K562 (cell line): ENCODE data around the gene SRPK2.

Experiments
- CEBPB ChIP-seq: fragments of 450-650 bp; IDR thresholded peaks from 2 replicates; pipeline ENCODE4 v1.6.1; 2016; ENCODE audit warnings: missing genetic modification characterization, missing compliant biosample characterization
- CREB1 ChIP-seq, 2 experiments: sonication (generic) in 1 of 2; formaldehyde crosslinking in 1 of 2; IDR thresholded peaks; 2 replicates each; pipeline versions ENCODE4 v1.6.1 to v1.8.0; 2012 to 2022; ENCODE audit warnings: inconsistent platforms in 1 of 2, mild to moderate bottlenecking in 1 of 2, missing genetic modification reagents in 1 of 2, moderate library complexity in 1 of 2
- CTCF ChIP-seq, 3 experiments: IDR thresholded peaks in 2 of 3; conservative IDR thresholded peaks in 1 of 3; 2 replicates each; pipeline ENCODE4 v1.5.1; 2011 to 2012; ENCODE audit warnings: low read length in 3 of 3, mild to moderate bottlenecking in 3 of 3, control low read depth in 2 of 3, improper control_type of control experiment in 1 of 3, inconsistent platforms in 1 of 3, low read depth in 1 of 3, mixed read lengths in 1 of 3, moderate library complexity in 1 of 3; ENCODE audit not compliant: insufficient read depth in 2 of 3
- EHMT2 ChIP-seq: fragments of 450-650 bp; IDR thresholded peaks from 2 replicates; pipeline ENCODE4 v1.6.1; 2018; ENCODE audit warnings: antibody characterized with exemption
- GABPB2 ChIP-seq: fragments of 250-450 bp; sonication (Bioruptor Pico); conservative IDR thresholded peaks from 2 replicates; pipeline ENCODE4 v1.5.1; 2021; ENCODE audit warnings: mild to moderate bottlenecking
- HNRNPH1 ChIP-seq: fragments of 200-400 bp; formaldehyde crosslinking; optimal IDR thresholded peaks from 2 replicates; pipeline ENCODE3; 2017; ENCODE audit warnings: low read depth, mild to moderate bottlenecking, low read length, moderate library complexity
- MAFK ChIP-seq: IDR thresholded peaks from 2 replicates; pipeline ENCODE4 v1.6.1; 2011; ENCODE audit warnings: low read length, improper control_type of control experiment
- POLR2AphosphoS2 ChIP-seq: IDR thresholded peaks from 2 replicates; pipeline ENCODE4 v1.6.1; 2012; ENCODE audit warnings: low read length, improper control_type of control experiment
- POLR2AphosphoS5 ChIP-seq: IDR thresholded peaks from 2 replicates; pipeline ENCODE4 v1.6.1; 2011; ENCODE audit warnings: mild to moderate bottlenecking, low read depth, low read length, moderate library complexity; ENCODE audit not compliant: control insufficient read depth, insufficient read depth
- PREB ChIP-seq: sonication (generic); formaldehyde crosslinking; IDR thresholded peaks from 2 replicates; pipeline ENCODE4 v1.8.1; 2023; ENCODE audit warnings: mild to moderate bottlenecking, missing genetic modification reagents
- USF2 ChIP-seq: sonication (generic); formaldehyde crosslinking; IDR thresholded peaks from 2 replicates; pipeline ENCODE4 v1.5.0; 2020; ENCODE audit warnings: missing genetic modification reagents
- ZFP91 ChIP-seq: sonication (generic); formaldehyde crosslinking; IDR thresholded peaks from 2 replicates; pipeline ENCODE4 v1.8.0; 2022; ENCODE audit warnings: mild to moderate bottlenecking, missing genetic modification reagents

GRCh38 chr7:105122619-105123018 is 266.1 kb downstream of the SRPK2 start:
- TF ChIP-seq MAFK = no peak
- TF ChIP-seq USF2 (CRISPR knock-in tag) = no peak
- TF ChIP-seq CTCF (IDR thresholded peaks at IDR 0.05 in 2 of 3, conservative IDR thresholded peaks at IDR 0.05 in 1 of 3; ENCODE audit: insufficient read depth in 2 of 3, low read depth in 1 of 3, low read length in 3 of 3) = no peak
- no peak for TF ChIP-seq CREB1 (IDR thresholded peaks at IDR 0.05)
- TF ChIP-seq CREB1 (CRISPR knock-in tag; IDR thresholded peaks at IDR 0.05) = no peak
- no peak for TF ChIP-seq POLR2AphosphoS5
- TF ChIP-seq EHMT2 = no peak
- TF ChIP-seq HNRNPH1 = no peak
- no peak for TF ChIP-seq GABPB2 (CRISPR knock-in tag)
- no peak for TF ChIP-seq PREB (CRISPR knock-in tag)
- no peak for TF ChIP-seq CEBPB (tag)
- TF ChIP-seq POLR2AphosphoS2 = no peak
- no peak for TF ChIP-seq ZFP91 (CRISPR knock-in tag)
